Testis (tissue), 3 donors: Measurements from ENCODE around the gene H2BK1. TPM values are rescaled to one million over a fixed set of nuclear protein-coding genes. Genes with fewer than 3 reads are reported as not detected.

Experiments used
- DNase-seq: peaks from one replicate; pipeline ENCODE4 v3.0.0-alpha.2; 2019
- H3K27ac ChIP-seq, 2 donors: fragments of 200-600 bp; sonication (generic); one replicate each; pipeline ENCODE4 v1.5.1; 2019
- H3K27me3 ChIP-seq: fragments of 200-600 bp; sonication (generic); one replicate; pipeline ENCODE4 v1.5.1; 2019
- H3K36me3 ChIP-seq: fragments of 200-600 bp; sonication (generic); one replicate; pipeline ENCODE4 v1.5.1; 2017; ENCODE audit warnings: low read depth; ENCODE audit errors: missing control alignments
- H3K4me1 ChIP-seq: fragments of 200-600 bp; sonication (generic); one replicate; pipeline ENCODE4 v1.5.1; 2019
- H3K4me3 ChIP-seq, 2 donors: fragments of 200-600 bp; sonication (generic); one replicate each; pipeline ENCODE4 v1.5.1; 2017 to 2019
- H3K9me3 ChIP-seq: fragments of 200-600 bp; sonication (generic); one replicate; pipeline ENCODE4 v1.5.1; 2017
- CTCF ChIP-seq, 3 experiments: fragments of 450-650 bp in 2 of 3; fragments of 200-600 bp in 1 of 3; sonication (generic) in 1 of 3; IDR thresholded peaks; one replicate each; pipeline ENCODE4 v1.5.1; 2016 to 2019; ENCODE audit warnings: antibody characterized with exemption in 3 of 3, mild to moderate bottlenecking in 2 of 3, moderate library complexity in 1 of 3
- POLR2A ChIP-seq: fragments of 450-650 bp; IDR thresholded peaks from one replicate; pipeline ENCODE4 v1.6.1; 2017; ENCODE audit warnings: antibody characterized with exemption, mild to moderate bottlenecking, moderate library complexity
- WGBS, 2 donors: methylation state at CpG; one replicate each; pipeline ENCODE4 v1.1.5; 2018; 5-methylcytosine and 5-hydroxymethylcytosine counted together
- intact Hi-C: fragments of 100-400 bp; cut with DNase I; formaldehyde crosslinking; loops from one replicate; pipeline ENCODE4 v1.15.1; 2023; ENCODE audit warnings: low total_unique reads
- polyA plus RNA-seq: library from polyadenylated mRNA; stranded (reverse); fragments of 350-450 nt; fragmentation: Illumina TruSeq; extraction: RNeasy Lipid Tissue Mini Kit (QIAGEN cat#74804); gene quantifications from one replicate; pipeline ENCODE4 v1.2.3, GENCODE V29; 2014; ENCODE audit warnings: low read depth, low replicate concordance; ENCODE audit not compliant: insufficient read depth
- total RNA-seq, 2 donors: library from RNA; depleted of rRNA; stranded (reverse); fragments of >200 nt; gene quantifications; one replicate each; pipeline ENCODE4 v1.2.3, GENCODE V29; 2016

The H2BK1 gene
- total and polyA plus RNA-seq, 3 donors from 2014 or later, result not detected

DNA sequence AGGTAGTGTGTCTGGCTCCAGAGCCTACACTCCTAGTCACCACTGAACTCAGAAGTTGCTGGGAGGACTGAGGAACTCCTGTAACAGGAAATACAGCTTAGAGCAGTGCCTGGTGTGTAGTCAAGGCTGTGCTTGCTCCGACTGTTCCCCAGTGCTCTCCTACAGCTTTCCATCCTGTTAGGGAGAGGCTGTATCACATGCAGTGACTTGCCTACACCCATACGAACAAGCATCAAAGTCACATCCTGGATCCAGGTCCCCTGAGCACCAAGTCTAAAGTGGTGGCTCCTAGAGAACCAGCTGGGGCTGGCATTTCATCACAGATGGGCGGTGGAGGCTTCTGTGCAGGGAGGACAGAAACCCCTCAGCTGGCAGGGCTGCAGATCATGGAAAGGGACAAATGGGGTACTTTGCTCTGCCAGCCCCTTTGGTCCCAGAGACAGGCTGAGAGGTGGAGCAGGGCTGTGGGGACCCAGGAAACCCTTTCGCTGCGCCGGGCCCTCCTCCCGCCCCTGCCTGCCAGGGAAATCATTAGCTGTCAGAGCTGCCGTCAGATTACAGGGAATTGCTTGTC is 30.9 kb downstream of the H2BK1 start:
- intact Hi-C loops, result loop anchor here (10.0 kb wide), 1 partner anchor 55 kb away; no protein-coding TSS in a partner anchor
- WGBS, 2 donors, result 79 to 87% methylated on average over 5 to 8 of the region's 8 CpGs
- H3K36me3 ChIP-seq, result no peaks in the 10 kb centered on the region
- H3K4me1 ChIP-seq, result no peaks in the 10 kb centered on the region
- no peaks in the 10 kb centered on the region for H3K9me3 ChIP-seq
- no peak overlapping the region for H3K4me3 ChIP-seq
- DNase-seq, result no peak
- no peak overlapping the region for H3K27ac ChIP-seq
- H3K27me3 ChIP-seq, result no peaks in the 10 kb centered on the region
- no peak for TF ChIP-seq POLR2A
- no peak for TF ChIP-seq CTCF (IDR thresholded peaks at IDR 0.05)

GRCh38 chr7:151178831-151179230 is 31.5 kb downstream of the H2BK1 start:
- H3K4me3 ChIP-seq, result no peak overlapping the region
- 83 to 84% methylated on average over 2 of the region's 2 CpGs for WGBS, 2 donors
- DNase-seq, result no peak
- no peaks in the 10 kb centered on the region for H3K36me3 ChIP-seq
- H3K27ac ChIP-seq, result no peak overlapping the region
- no peak for TF ChIP-seq POLR2A
- TF ChIP-seq CTCF (IDR thresholded peaks at IDR 0.05), result no peak
- no peaks in the 10 kb centered on the region for H3K4me1 ChIP-seq
- no peaks in the 10 kb centered on the region for H3K9me3 ChIP-seq
- no peaks in the 10 kb centered on the region for H3K27me3 ChIP-seq
- intact Hi-C loops, result loop anchor here (10.0 kb wide), 1 partner anchor 54 kb away; no protein-coding TSS in a partner anchor

DNA sequence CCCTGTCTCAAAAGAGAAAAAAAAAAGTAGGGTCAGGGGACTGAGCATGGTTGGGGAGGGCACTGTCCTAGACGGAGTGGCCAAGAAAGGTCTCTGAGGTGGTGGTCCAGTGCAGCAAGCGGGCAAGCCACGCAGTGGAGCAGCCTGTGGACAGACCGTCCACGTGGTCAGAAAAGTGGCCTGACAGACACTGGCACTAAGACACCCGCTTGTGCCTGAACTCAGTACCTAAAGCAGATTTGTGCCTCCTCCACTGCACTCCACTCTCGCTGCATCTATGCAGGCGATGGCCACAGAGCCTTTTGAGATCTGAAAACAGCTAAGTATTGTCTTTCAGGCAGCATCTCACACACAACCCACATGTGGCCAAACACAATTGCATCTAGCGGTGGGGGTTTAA is 32.1 kb downstream of the H2BK1 start:
- no peak overlapping the region for H3K4me3 ChIP-seq
- H3K27me3 ChIP-seq, result no peaks in the 10 kb centered on the region
- TF ChIP-seq CTCF (IDR thresholded peaks at IDR 0.05) (no peak), POLR2A (no peak)
- H3K27ac ChIP-seq, result no peak overlapping the region
- H3K36me3 ChIP-seq, result no peaks in the 10 kb centered on the region
- no peak for DNase-seq
- 87 to 96% methylated on average over 8 to 9 of the region's 9 CpGs for WGBS, 2 donors
- no peaks in the 10 kb centered on the region for H3K9me3 ChIP-seq
- H3K4me1 ChIP-seq, result no peaks in the 10 kb centered on the region
- intact Hi-C loops, result loop anchor here (10.0 kb wide), 1 partner anchor 53 kb away; no protein-coding TSS in a partner anchor

DNA sequence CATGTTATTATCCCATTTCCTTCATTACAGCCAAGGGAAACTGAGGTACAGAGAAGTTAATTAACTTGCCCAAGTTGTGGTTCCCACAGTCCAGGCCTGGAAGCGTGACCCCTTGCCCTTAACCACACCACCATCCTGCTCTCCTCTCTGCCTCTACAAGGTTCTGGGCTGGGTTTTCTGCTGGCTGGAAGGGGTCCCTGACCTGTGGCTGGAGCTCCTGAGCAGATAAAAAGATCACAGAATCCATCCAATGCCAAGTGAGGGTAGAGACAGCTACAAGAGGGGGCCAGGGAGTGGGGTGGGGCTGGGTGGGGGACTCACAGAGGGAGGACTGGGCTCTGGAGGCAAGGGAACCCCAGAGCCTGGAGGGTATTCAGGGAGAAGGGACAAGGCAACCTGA is 33.0 kb downstream of the H2BK1 start:
- 89 to 100% methylated on average over 1 of the region's 1 CpG for WGBS, 2 donors
- H3K9me3 ChIP-seq, result no peaks in the 10 kb centered on the region

More for the DNA sequence above, 33.0 kb downstream of the H2BK1 start:
- H3K4me3 ChIP-seq, result no peak overlapping the region
- H3K27ac ChIP-seq, result no peak overlapping the region
- DNase-seq, result no peak
- no peak for TF ChIP-seq CTCF (IDR thresholded peaks at IDR 0.05)
- no peak for TF ChIP-seq POLR2A
- H3K27me3 ChIP-seq, result no peaks in the 10 kb centered on the region
- intact Hi-C loops, result loop anchor here (10.0 kb wide), 1 partner anchor 53 kb away; no protein-coding TSS in a partner anchor
- H3K36me3 ChIP-seq, result no peaks in the 10 kb centered on the region
- H3K4me1 ChIP-seq, result no peaks in the 10 kb centered on the region
